Measurements from ENCODE around the gene SLC9A9.

DNA sequence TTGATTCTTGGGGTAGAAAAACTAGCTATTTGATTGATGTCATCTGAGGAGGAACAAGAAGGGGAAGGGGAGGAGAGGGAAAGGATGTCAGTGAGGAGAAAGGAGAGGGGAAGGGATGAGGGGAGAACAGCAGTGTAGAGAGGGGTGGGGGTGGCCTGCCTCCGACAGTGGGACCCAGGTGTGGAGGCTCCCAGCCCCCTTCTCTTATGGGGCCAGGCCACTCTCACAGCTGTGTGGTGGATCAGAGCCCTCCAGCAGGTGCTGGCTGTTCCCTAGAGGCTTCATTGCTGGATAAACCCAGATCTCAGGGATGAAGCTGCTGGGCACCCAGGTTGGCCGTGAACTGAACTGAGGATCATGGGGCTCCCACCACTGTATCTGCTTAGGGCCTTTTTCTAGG is 464.2 kb downstream of the SLC9A9 start:
- TF ChIP-seq, protein P1, sequence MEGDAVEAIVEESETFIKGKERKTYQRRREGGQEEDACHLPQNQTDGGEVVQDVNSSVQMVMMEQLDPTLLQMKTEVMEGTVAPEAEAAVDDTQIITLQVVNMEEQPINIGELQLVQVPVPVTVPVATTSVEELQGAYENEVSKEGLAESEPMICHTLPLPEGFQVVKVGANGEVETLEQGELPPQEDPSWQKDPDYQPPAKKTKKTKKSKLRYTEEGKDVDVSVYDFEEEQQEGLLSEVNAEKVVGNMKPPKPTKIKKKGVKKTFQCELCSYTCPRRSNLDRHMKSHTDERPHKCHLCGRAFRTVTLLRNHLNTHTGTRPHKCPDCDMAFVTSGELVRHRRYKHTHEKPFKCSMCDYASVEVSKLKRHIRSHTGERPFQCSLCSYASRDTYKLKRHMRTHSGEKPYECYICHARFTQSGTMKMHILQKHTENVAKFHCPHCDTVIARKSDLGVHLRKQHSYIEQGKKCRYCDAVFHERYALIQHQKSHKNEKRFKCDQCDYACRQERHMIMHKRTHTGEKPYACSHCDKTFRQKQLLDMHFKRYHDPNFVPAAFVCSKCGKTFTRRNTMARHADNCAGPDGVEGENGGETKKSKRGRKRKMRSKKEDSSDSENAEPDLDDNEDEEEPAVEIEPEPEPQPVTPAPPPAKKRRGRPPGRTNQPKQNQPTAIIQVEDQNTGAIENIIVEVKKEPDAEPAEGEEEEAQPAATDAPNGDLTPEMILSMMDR (IDR thresholded peaks at IDR 0.05; ENCODE audit: borderline replicate concordance, extremely low read depth, low read length, poor library complexity, severe bottlenecking), result no peak
- TF ChIP-seq EZH2 (IDR thresholded peaks at IDR 0.05; ENCODE audit: borderline replicate concordance, low read depth, low read length, severe bottlenecking), result no peak

All from DND-41 (cell line).